ENCODE measurements around the gene MED10. TPM values are rescaled to one million over a fixed set of nuclear protein-coding genes. Genes with fewer than 3 reads are reported as not detected.
"Not testable (repeated sequence)": the region's sequence is repeated elsewhere in the genome, so short reads cannot be mapped to it uniquely, and the experiment has no call there.

The MED10 gene
- total and polyA plus RNA-seq, 9 donors, result 18.2 to 35.7 (median 23.4) TPM

DNA sequence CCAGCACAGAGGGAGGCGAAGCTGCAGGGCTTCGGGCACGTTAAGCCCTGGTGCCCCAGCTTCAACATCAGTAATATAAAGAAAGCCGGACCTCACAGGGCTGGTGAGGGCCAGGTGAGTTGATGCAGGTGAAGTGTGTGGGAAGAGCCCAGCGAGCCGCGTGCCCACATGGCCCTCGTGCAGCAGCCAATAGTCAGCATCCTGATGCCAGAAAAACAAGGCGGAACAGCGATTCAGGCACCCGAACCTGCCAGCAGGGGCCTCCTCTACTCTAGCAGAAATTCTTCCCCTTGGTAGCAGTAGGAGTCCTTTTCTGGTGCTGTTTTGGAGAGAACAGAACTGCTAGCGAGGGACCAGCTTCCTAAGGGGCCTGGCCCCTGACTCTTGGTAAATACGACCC, 7.8 kb downstream of the MED10 start:
- H3K4me1 ChIP-seq (ENCODE audit: insufficient read depth), result no peaks in the 10 kb centered on the region
- TF ChIP-seq POLR2A (IDR thresholded peaks at IDR 0.05) (no peak), EP300 (IDR thresholded peaks at IDR 0.05) (no peak)
- TF ChIP-seq, protein P1, sequence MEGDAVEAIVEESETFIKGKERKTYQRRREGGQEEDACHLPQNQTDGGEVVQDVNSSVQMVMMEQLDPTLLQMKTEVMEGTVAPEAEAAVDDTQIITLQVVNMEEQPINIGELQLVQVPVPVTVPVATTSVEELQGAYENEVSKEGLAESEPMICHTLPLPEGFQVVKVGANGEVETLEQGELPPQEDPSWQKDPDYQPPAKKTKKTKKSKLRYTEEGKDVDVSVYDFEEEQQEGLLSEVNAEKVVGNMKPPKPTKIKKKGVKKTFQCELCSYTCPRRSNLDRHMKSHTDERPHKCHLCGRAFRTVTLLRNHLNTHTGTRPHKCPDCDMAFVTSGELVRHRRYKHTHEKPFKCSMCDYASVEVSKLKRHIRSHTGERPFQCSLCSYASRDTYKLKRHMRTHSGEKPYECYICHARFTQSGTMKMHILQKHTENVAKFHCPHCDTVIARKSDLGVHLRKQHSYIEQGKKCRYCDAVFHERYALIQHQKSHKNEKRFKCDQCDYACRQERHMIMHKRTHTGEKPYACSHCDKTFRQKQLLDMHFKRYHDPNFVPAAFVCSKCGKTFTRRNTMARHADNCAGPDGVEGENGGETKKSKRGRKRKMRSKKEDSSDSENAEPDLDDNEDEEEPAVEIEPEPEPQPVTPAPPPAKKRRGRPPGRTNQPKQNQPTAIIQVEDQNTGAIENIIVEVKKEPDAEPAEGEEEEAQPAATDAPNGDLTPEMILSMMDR (IDR thresholded peaks at IDR 0.05), result no peak
- no peaks in the 10 kb centered on the region for H3K27me3 ChIP-seq
- H3K27ac ChIP-seq, result no peak overlapping the region
- no peak for DNase-seq
- no peaks in the 10 kb centered on the region for H3K9me3 ChIP-seq
- 84 to 87% (median 85%) methylated on average over 13 of the region's 13 CpGs for WGBS, 3 donors
- intact Hi-C loops (cut with DNase I), result loop anchor here in 1 of 4 donors (10.0 kb wide), 1 partner anchor 344 kb away; the partner anchor contains the start of gene TENT4A
- no peaks in the 10 kb centered on the region for H3K36me3 ChIP-seq
- no peak overlapping the region for H3K4me3 ChIP-seq

DNA sequence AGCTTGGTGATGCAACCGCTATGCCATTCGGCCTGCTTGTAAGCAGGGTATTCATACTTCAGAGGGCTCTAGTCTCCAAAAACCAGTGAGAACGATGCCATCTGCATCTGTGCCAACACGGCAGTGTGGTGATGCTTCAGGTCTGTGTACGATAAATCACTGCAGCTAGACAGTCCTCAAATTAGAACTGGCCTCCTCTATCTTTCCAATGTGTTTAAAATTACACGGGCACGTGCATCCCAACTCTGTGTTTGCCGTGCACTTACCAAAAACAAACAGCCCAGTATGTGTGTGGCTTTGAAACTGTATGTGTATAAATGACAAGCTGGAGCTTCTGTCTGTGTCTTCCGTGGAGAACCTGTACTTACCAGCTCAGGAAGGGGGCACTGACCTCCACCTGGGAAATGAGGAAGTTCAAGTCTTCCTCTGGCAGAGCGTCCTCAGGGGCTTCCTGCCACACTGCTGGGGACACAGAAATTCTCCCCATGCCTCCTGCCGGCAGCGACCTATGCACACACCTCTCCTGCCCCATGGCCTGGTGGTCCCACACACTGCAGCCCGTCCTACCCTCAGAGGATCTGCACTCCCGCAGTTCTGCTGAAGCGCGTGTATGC, 12.3 kb downstream of the MED10 start:
- no peak overlapping the region for H3K4me3 ChIP-seq
- WGBS, 3 donors, result 61 to 76% (median 65%) methylated on average over 16 of the region's 16 CpGs
- H3K9me3 ChIP-seq, result no peaks in the 10 kb centered on the region
- no peak for TF ChIP-seq EP300 (IDR thresholded peaks at IDR 0.05)
- no peak for DNase-seq
- no peaks in the 10 kb centered on the region for H3K27me3 ChIP-seq
- no peaks in the 10 kb centered on the region for H3K4me1 ChIP-seq (ENCODE audit: insufficient read depth)
- no peak overlapping the region for H3K27ac ChIP-seq
- intact Hi-C loops (cut with DNase I), result no loop called here
- no peaks in the 10 kb centered on the region for H3K36me3 ChIP-seq

DNA sequence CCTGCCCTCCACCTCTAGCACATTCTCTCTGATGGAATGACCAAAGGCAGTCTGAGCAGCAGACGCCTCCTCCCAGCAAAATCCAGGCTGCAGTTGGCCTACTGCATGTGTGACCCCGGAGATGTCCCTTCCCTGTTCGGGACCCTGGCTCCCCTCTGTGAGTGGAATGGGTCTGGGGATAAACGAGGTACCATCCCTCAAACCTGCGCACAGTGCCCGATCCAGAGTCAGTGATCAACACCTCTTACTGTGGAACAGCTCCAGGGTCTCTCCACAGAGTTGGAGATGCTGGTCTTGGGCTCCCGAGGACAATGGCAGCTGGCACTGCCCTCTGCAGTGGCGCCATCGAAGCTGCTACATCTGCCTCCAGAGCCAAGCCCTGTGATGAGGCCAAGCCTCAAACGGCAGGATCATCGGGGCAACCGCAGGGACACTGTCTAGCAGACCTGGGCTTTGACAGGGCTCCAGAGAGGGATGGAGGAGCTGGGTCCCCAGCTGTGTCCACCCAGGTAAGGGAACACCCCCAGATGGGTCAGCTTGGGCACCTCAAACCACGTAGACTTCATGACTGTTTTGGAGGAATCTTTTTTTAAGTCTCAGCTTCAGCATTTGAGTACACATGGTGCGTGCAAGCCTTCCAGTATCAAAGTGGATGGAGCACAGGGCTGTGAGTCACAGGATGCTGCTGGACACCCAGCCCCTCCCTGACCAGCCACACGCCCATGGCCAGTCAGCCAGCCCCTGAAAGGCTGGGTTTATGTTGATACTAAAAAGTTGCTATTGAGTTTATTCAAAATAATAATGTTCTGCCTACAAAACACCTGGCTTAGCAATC, 13.0 kb downstream of the MED10 start:
- WGBS, 3 donors, result 85 to 91% (median 85%) methylated on average over 15 of the region's 15 CpGs
- intact Hi-C loops (cut with DNase I), result no loop called here
- DNase-seq, result no peak
- H3K36me3 ChIP-seq, result no peaks in the 10 kb centered on the region
- H3K9me3 ChIP-seq, result no peaks in the 10 kb centered on the region
- H3K27me3 ChIP-seq, result no peaks in the 10 kb centered on the region
- TF ChIP-seq EP300 (IDR thresholded peaks at IDR 0.05), result no peak
- TF ChIP-seq POLR2A (IDR thresholded peaks at IDR 0.05), result no peak
- TF ChIP-seq, protein P1 (IDR thresholded peaks at IDR 0.05), result no peak
- H3K4me3 ChIP-seq, result no peak overlapping the region
- no peak overlapping the region for H3K27ac ChIP-seq
- H3K4me1 ChIP-seq (ENCODE audit: insufficient read depth), result no peaks in the 10 kb centered on the region

DNA sequence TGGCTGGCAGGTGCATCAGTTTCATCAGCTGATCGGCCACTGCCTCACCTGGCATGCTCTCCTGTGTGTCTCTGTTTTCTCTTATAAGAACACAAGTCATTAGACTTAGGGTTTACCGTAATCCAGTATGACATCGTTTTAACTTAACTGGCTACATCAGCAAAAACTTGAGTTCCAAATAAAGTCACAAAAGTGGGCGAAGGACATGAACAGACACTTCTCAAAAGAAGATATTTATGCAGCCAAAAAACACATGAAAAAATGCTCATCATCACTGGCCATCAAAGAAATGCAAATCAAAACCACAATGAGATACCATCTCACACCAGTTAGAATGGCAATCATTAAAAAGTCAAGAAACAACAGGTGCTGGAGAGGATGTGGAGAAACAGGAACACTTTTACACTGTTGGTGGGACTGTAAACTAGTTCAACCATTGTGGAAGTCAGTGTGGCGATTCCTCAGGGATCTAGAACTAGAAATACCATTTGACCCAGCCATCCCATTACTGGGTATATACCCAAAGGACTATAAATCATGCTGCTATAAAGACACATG, 14.8 kb downstream of the MED10 start:
- intact Hi-C loops (cut with DNase I); H3K4me1 ChIP-seq (ENCODE audit: insufficient read depth); DNase-seq; H3K4me3 ChIP-seq; H3K9me3 ChIP-seq; H3K27me3 ChIP-seq; H3K36me3 ChIP-seq; H3K27ac ChIP-seq: not testable (repeated sequence)
- 96 to 98% (median 98%) methylated on average over 4 of the region's 5 CpGs for WGBS, 3 donors

DNA sequence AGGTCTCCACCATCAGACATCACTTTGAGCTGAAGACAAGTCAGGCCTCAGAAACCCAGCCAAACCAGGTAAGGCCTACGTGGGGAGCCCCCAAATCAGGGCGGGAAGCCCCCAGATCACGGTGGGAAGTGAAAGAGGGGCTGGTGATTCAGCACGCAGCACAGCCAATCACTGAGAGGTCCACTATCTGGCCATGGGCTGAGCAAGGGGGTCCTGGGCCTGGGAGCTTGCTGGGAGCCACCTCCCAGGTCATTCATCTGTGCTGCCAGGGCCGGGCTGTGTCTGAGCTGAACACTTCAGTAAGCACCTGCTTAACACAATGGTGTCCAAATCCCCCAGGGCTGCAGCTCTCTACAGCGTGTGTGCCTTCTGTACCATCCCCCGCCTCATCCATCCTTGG, 15.5 kb downstream of the MED10 start:
- H3K4me3 ChIP-seq, result no peak overlapping the region
- intact Hi-C loops (cut with DNase I), result no loop called here
- no peaks in the 10 kb centered on the region for H3K36me3 ChIP-seq
- no peaks in the 10 kb centered on the region for H3K9me3 ChIP-seq
- no peak for DNase-seq
- TF ChIP-seq EP300 (IDR thresholded peaks at IDR 0.05) (no peak), POLR2A (IDR thresholded peaks at IDR 0.05) (no peak)
- TF ChIP-seq, protein P1 (IDR thresholded peaks at IDR 0.05), result no peak
- no peaks in the 10 kb centered on the region for H3K4me1 ChIP-seq (ENCODE audit: insufficient read depth)
- WGBS, 3 donors, result 92 to 95% (median 93%) methylated on average over 7 of the region's 7 CpGs
- no peak overlapping the region for H3K27ac ChIP-seq
- no peaks in the 10 kb centered on the region for H3K27me3 ChIP-seq
